SK-N-SH (cell line): Measurements from ENCODE around the gene LPAR1. TPM values are rescaled to one million over a fixed set of nuclear protein-coding genes. Genes with fewer than 3 reads are reported as not detected.

Source experiments
- CTCF ChIA-PET: fragments of 300-600, 350-600 bp; formaldehyde crosslinking; extraction: SDS; loops from one replicate; lab custom pipeline; 2021; lab: Yijun Ruan, JAX
- POLR2A ChIA-PET: fragments of 350-600 bp; sonication (Branson Sonifier 250); formaldehyde crosslinking; extraction: SDS; loops from one replicate; lab custom pipeline; 2020; ENCODE audit warnings: antibody characterized with exemption, inconsistent platforms; lab: Yijun Ruan, JAX
- DNase-seq: peaks from one replicate; pipeline ENCODE4 v3.0.0; 2012
- H2AFZ ChIP-seq: fragments of 200-600 bp; sonication (generic); 2 replicates; pipeline ENCODE4 v1.8.1; 2016; ENCODE audit warnings: antibody characterized with exemption, mild to moderate bottlenecking, low read depth
- H3F3A ChIP-seq: fragments of 200-600 bp; sonication (generic); replicated peaks from 2 replicates; pipeline ENCODE3; 2016; ENCODE audit warnings: antibody characterized with exemption, mild to moderate bottlenecking; ENCODE audit not compliant: insufficient read depth
- H3K27ac ChIP-seq, 2 experiments: fragments of 200-500 bp in 1 of 2; fragments of 200-600 bp in 1 of 2; sonication (Bioruptor generic) in 1 of 2; sonication (generic), shearing (Covaris generic) in 1 of 2; 2 replicates each; pipeline versions ENCODE4 v1.5.1 to v1.6.1; 2014 to 2016; ENCODE audit warnings: low read depth in 2 of 2, inconsistent platforms in 1 of 2, low read length in 1 of 2, mild to moderate bottlenecking in 1 of 2, mixed read lengths in 1 of 2
- H3K27me3 ChIP-seq: fragments of 200-600 bp; sonication (generic), shearing (Covaris generic); 2 replicates; pipeline ENCODE4 v1.6.1; 2016; ENCODE audit warnings: mixed run types; ENCODE audit not compliant: insufficient read depth
- H3K36me3 ChIP-seq, 2 experiments: fragments of 200-500 bp in 1 of 2; fragments of 200-600 bp in 1 of 2; sonication (Bioruptor generic) in 1 of 2; sonication (generic) in 1 of 2; replicated peaks in 1 of 2; 2 replicates each; pipeline versions ENCODE3 to v1.5.1; 2014 to 2016; ENCODE audit warnings: low read length in 1 of 2, mild to moderate bottlenecking in 1 of 2; ENCODE audit not compliant: insufficient read depth in 2 of 2, control insufficient read depth in 1 of 2
- H3K4me1 ChIP-seq, 2 experiments: fragments of 200-500 bp in 1 of 2; fragments of 200-600 bp in 1 of 2; sonication (Bioruptor generic) in 1 of 2; sonication (generic), shearing (Covaris generic) in 1 of 2; 2 replicates each; pipeline versions ENCODE4 v1.5.1 to v1.6.1; 2014 to 2016; ENCODE audit warnings: low read depth in 1 of 2, low read length in 1 of 2, mixed run types in 1 of 2; ENCODE audit not compliant: insufficient read depth in 2 of 2, control insufficient read depth in 1 of 2
- H3K4me2 ChIP-seq: fragments of 200-600 bp; sonication (generic), shearing (Covaris generic); 2 replicates; pipeline ENCODE4 v1.6.1; 2017; ENCODE audit warnings: mixed run types
- H3K4me3 ChIP-seq, 2 experiments: fragments of 200-500 bp in 1 of 2; fragments of 200-600 bp in 1 of 2; sonication (Bioruptor generic) in 1 of 2; sonication (generic), shearing (Covaris generic) in 1 of 2; 2 replicates each; pipeline versions ENCODE4 v1.5.1 to v1.8.1; 2014 to 2016; ENCODE audit warnings: low read depth in 2 of 2, inconsistent platforms in 1 of 2, low read length in 1 of 2, mild to moderate bottlenecking in 1 of 2, mixed read lengths in 1 of 2, moderate library complexity in 1 of 2
- H3K79me2 ChIP-seq: fragments of 200-600 bp; sonication (generic); 2 replicates; pipeline ENCODE4 v1.8.1; 2017; ENCODE audit warnings: mild to moderate bottlenecking; ENCODE audit not compliant: insufficient read depth
- H3K9ac ChIP-seq: fragments of 200-600 bp; sonication (generic); 2 replicates; pipeline ENCODE4 v1.6.1; 2017; ENCODE audit warnings: mixed run types
- H3K9me2 ChIP-seq: fragments of 200-600 bp; sonication (generic); 2 replicates; pipeline ENCODE4 v1.6.1; 2017; ENCODE audit warnings: mixed run types
- H3K9me3 ChIP-seq: fragments of 200-600 bp; sonication (generic); 2 replicates; pipeline ENCODE4 v1.6.1; 2017; ENCODE audit warnings: mixed run types, mild to moderate bottlenecking, moderate library complexity
- H4K20me1 ChIP-seq: fragments of 200-600 bp; sonication (generic); 2 replicates; pipeline ENCODE4 v1.6.1; 2017; ENCODE audit warnings: mild to moderate bottlenecking, mixed run types; ENCODE audit not compliant: insufficient read depth
- CHD2 ChIP-seq: fragments of 150-350 bp; IDR thresholded peaks from 2 replicates; pipeline ENCODE4 v1.6.1; 2018; ENCODE audit warnings: low read length; ENCODE audit not compliant: partially characterized antibody
- CTCF ChIP-seq: fragments of 200-600 bp; sonication (generic); IDR thresholded peaks from 2 replicates; pipeline ENCODE4 v1.6.1; 2017; ENCODE audit warnings: antibody characterized with exemption, mild to moderate bottlenecking, moderate library complexity
- FOSL2 ChIP-seq: IDR thresholded peaks from 2 replicates; pipeline ENCODE4 v1.4.0; 2012; ENCODE audit warnings: low read depth, mild to moderate bottlenecking, moderate library complexity, borderline replicate concordance
- GATA2 ChIP-seq: sonication (generic); formaldehyde crosslinking; IDR thresholded peaks from 2 replicates; pipeline ENCODE4 v1.5.0; 2020; ENCODE audit warnings: mild to moderate bottlenecking, missing genetic modification reagents
- MEF2A ChIP-seq: IDR thresholded peaks from 2 replicates; pipeline ENCODE4 v1.4.0; 2012; ENCODE audit warnings: low read depth, borderline replicate concordance
- NFIC ChIP-seq: IDR thresholded peaks from 2 replicates; pipeline ENCODE4 v1.4.0; 2012; ENCODE audit warnings: borderline replicate concordance
- POLR2AphosphoS5 ChIP-seq: IDR thresholded peaks from 2 replicates; pipeline ENCODE4 v1.6.1; 2012; ENCODE audit warnings: low read depth, low read length
- RAD21 ChIP-seq: IDR thresholded peaks from 2 replicates; pipeline ENCODE4 v1.6.1; 2012; ENCODE audit warnings: mild to moderate bottlenecking, low read length
- REST ChIP-seq: IDR thresholded peaks from 2 replicates; pipeline ENCODE4 v1.6.1; 2012; ENCODE audit warnings: mild to moderate bottlenecking, low read depth, low read length, moderate library complexity
- RXRA ChIP-seq: IDR thresholded peaks from 2 replicates; pipeline ENCODE4 v1.4.0; 2012; ENCODE audit warnings: low read depth, mild to moderate bottlenecking, borderline replicate concordance
- SIN3A ChIP-seq: IDR thresholded peaks from 2 replicates; pipeline ENCODE4 v1.6.1; 2012; ENCODE audit warnings: low read depth, mild to moderate bottlenecking, low read length, moderate library complexity, borderline replicate concordance
- SMC3 ChIP-seq: IDR thresholded peaks from 2 replicates; pipeline ENCODE4 v1.6.1; 2012; ENCODE audit warnings: low read depth, low read length, improper control_type of control experiment
- TAF1 ChIP-seq: IDR thresholded peaks from 2 replicates; pipeline ENCODE4 v1.6.1; 2012; ENCODE audit warnings: low read depth, mild to moderate bottlenecking, low read length, moderate library complexity, borderline replicate concordance
- TCF12 ChIP-seq: IDR thresholded peaks from 2 replicates; pipeline ENCODE4 v1.4.0; 2012
- TEAD4 ChIP-seq: IDR thresholded peaks from 2 replicates; pipeline ENCODE4 v1.4.0; 2012; ENCODE audit warnings: mild to moderate bottlenecking, borderline replicate concordance; ENCODE audit not compliant: insufficient read depth
- USF1 ChIP-seq: IDR thresholded peaks from 2 replicates; pipeline ENCODE4 v1.4.0; 2012; ENCODE audit warnings: low read depth, borderline replicate concordance
- ZBTB33 ChIP-seq: IDR thresholded peaks from 2 replicates; pipeline ENCODE4 v1.4.0; 2012; ENCODE audit warnings: low read depth, borderline replicate concordance
- WGBS: methylation state at CpG from one replicate; pipeline ENCODE4 v1.1.6; 2017; ENCODE audit warnings: low lambda C conversion rate; 5-methylcytosine and 5-hydroxymethylcytosine counted together
- polyA plus RNA-seq, 3 experiments: library from polyadenylated mRNA; depleted of rRNA; stranded (reverse); fragments of >200 nt; gene quantifications; 2 replicates each; pipeline ENCODE4 v1.2.3, GENCODE V29; 2012

Gene LPAR1
- polyA plus RNA-seq, 1 of the 3 experiments (the other 2 are of a cell fraction) = 9.4 TPM

GRCh38 chr9:111058166-111058565 is 19.9 kb upstream of the LPAR1 start:
- Histone ChIP-seq H3K36me3 (no peaks in the 10 kb centered on the region), H3K4me3 (no peak overlapping the region), H3K9ac (no peak overlapping the region), H3K27ac (no peak overlapping the region), H3K4me2 (no peak overlapping the region), H3K9me2 (no peaks in the 10 kb centered on the region), H3F3A (no peaks in the 10 kb centered on the region), H3K27me3 (no peaks in the 10 kb centered on the region), H3K79me2 (no peaks in the 10 kb centered on the region), H3K9me3 (no peaks in the 10 kb centered on the region), H4K20me1 (no peaks in the 10 kb centered on the region), H2AFZ (no peak overlapping the region), H3K4me1 (peaks cover 0 to 7% of the 10 kb centered on the region in 2 experiments; a peak in 2 of 4 replicates)
- no peak for TF ChIP-seq SIN3A
- TF ChIP-seq TCF12 = no peak
- no peak for TF ChIP-seq REST
- no peak for TF ChIP-seq RXRA
- no peak for TF ChIP-seq FOSL2
- no peak for TF ChIP-seq ZBTB33
- TF ChIP-seq TEAD4 = no peak
- no peak for TF ChIP-seq CTCF
- no peak for TF ChIP-seq SMC3
- no peak for TF ChIP-seq POLR2AphosphoS5
- no peak for TF ChIP-seq MEF2A
- no peak for TF ChIP-seq NFIC
- TF ChIP-seq CHD2 = no peak
- TF ChIP-seq USF1 = no peak
- no peak for TF ChIP-seq TAF1
- no peak for TF ChIP-seq RAD21
- no peak for TF ChIP-seq GATA2 (CRISPR knock-in tag)
- DNase-seq = no peak
- 67% methylated on average over 3 of the region's 3 CpGs for WGBS
- ChIA-PET POLR2A (no interaction called here), CTCF (no interaction called here)
